GM18507 (cell line): Measurements from ENCODE around the gene GHR.

Experiments
- DNase-seq: peaks from one replicate; pipeline ENCODE4 v3.0.0; 2011; ENCODE audit warnings: low read depth; ENCODE audit not compliant: insufficient read length; ENCODE audit errors: extremely low spot score
- FAIRE-seq: peaks from 2 replicates; lab custom pipeline; 2011; peaks lifted over from hg19 to GRCh38; lab: Jason Lieb, UNC

GHR gene

DNA sequence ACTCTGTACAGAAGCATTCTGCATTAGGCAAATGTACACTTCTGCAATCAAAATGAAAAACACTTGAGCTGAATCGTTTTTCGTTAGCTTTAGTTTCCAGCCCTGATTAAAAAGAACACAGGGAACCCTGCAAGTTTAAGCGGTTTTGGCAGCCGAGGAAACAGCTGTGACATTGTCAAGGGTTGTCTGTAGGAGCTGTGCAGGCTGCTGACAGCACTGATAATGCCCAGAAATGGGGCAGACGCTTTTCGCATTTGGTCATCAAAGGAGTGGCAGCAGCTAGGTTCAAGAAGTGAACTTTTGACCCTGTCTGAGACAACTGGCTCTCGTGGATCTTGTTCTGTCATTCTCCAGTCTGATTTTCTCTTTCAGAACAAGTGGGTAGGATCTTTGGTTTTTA is 167.8 kb downstream of the GHR start:
- DNase-seq (no peak), FAIRE-seq (no peak)

DNA sequence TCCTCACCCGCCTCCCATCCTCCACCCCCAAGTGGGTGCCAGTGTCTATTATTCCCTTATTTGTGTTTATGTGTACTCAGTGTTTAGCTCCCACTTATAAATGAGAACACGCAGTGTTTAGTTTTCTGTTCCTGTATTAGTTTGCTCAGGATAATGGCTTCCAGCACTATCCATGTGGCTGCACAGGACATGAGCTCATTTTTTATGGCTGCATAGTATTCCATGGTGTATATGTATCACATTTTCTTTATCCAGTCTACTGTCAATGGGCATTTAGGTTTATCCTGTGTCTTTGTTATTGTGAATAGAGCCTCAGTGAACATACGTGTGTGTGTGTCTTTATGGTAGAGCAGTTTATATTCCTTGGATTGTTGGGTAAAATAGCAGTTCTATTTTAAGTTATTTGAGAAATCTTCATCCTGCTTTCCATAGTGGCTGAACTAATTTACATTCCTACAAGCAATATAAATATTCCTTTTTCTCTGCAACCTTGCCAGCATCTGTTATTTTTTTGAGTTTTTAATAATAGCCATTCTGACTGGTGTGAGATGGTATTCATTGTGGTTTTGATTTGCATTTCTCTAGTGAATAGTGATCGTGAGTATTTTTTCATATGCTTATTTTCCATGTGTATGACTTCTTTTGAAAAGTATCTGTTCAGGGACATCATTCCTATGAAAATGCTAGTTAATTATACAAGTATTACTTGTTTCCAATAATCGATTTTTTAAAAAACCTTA is 169.3 kb downstream of the GHR start:
- DNase-seq (no peak), FAIRE-seq (no peak)

DNA sequence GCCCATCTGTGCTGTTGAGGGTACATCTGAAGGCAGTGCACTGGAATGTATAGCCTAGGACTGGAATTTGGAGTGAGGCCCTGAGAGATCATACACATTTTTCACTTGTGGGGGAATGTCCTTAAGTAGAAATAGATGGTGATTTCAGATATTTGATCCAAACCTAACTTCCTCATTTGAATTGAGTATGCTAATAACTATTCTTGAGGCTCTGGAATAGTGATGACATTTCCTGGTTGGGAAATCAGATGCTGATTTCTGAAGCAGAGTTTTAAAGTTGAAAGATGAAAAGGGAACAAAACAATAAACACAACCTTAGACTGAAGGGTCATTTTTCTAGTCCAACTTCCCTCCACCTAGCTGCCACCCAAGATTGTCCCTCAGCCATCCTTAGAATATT is 170.4 kb downstream of the GHR start:
- no peak for FAIRE-seq

DNA sequence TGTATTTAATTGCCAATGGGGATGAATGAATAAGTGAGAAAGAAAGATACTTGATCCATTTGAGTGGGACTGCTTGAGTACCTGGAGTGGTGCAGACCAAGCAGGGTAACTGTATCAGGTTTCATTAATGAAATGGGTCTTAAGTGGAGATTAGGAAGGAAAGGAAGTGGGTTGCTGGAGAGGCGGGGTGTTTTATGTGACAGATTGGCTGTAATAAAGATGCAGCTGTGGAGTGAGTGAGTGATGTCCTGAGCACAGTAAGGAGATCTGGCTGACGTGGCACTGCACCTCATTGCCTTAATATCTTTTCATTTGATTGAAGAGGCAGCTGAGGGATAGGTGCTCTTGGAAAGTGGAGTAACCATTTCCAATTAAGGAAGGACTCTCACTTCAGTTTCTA is 172.4 kb downstream of the GHR start:
- FAIRE-seq = no peak
- DNase-seq = no peak

More for the DNA sequence above, 170.4 kb downstream of the GHR start:
- no peak for DNase-seq

DNA sequence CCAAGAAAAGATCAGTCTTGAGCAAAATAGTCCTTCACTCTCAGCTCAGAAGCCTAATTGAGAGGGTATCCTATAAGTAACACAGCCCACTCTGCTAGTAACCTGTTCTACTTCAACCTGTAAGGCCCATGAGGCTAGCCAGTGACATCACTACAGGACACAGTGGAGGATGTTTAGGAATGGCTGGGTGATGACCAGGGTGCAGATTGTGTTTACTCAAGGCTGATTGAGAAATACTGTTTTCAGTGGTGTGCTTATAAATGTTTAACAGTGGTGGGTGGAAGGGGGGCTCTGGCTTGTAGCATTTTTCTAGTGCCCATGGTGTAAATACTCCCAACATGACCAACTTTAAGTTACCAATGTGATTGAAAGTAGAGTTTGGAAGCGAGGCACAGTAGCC is 173.6 kb downstream of the GHR start:
- no peak for DNase-seq
- FAIRE-seq = no peak

DNA sequence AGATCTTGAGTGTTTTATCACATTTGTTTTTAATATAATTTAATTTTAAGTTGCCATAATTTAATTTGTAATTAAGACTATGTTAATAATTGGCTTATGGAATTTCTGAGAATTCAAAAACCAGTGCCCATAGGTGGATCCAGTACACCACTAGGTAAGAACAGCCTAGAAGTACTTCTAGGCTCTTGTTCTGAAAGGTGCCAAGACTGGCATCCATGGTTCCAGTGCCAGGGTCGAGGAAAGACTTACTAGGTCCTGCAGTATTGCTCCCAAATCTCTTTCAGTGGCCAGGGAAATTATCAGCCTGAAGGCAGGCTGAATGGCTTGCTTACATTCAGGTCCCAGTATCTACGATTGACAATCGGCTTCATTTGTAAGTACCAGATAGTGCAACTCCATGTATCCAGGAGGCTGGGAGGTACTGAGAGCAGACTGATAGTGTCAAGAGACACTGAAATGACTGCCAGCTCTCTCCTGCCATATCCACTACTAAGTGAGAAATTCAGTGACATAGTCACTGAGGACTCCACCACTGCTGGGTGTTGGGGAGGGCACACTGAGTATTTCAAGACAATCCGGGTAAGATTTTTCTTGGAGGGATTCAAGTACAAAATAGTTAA is 174.2 kb downstream of the GHR start:
- FAIRE-seq (no peak), DNase-seq (no peak)

DNA sequence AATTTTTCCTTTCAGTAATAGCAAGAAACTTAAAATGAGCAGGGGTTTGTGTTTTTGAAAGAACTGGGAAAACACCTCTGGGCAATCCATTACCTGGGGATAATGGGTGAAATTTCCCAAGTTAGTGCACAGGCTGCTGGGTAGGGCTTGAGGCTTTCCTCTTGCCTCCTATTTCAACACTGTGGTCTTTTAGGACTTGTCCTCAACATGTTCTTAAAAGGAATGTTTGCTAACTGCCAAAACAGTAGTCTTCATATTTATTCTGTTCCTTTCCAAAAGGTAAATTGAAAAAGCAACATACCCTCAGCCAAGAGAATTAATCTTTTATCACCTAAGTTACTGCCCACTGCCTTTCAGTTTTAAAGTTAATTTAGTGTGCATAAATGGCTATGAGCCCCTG is 175.1 kb downstream of the GHR start:
- no peak for FAIRE-seq

DNA sequence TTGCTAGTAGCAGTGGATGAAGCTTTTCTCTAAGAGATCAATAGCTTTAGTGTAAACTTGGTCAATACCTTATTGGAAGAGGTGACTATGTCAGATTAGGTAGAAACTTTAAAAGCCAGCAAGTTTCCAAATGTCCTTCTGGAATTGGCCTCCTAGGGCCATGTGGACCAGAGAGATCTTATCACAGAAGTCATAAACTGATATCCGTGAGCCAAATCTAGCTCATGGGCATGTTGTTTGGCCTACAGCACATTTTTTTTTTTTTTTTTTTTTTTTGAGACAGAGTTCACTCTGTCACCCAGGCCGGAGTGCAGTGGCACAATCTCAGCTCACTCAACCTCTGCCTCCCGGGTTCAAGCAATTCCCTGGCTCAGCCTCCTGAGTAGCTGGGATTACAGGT is 175.9 kb downstream of the GHR start:
- FAIRE-seq (no peak), DNase-seq (no peak)

More for the DNA sequence above, 175.1 kb downstream of the GHR start:
- no peak for DNase-seq

DNA sequence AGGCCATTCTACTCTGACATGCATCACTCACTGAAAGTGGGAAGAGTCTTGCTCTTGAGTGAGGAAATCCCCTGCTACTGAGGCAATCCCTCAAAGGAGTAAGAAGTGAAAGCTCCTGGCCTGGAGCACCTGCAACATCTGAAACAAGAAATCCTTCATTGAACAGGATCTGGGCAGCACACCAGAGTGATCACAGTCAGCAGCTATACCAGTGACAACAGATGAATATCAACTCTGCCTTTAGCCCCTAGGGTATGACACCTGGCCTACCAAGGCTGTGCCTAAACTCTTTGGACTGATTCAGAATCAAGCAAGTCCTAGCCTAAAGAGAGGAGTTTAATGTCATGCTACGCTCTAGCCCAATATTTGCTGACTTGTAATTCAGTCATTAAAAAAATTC is 177.2 kb downstream of the GHR start:
- FAIRE-seq (no peak), DNase-seq (no peak)

DNA sequence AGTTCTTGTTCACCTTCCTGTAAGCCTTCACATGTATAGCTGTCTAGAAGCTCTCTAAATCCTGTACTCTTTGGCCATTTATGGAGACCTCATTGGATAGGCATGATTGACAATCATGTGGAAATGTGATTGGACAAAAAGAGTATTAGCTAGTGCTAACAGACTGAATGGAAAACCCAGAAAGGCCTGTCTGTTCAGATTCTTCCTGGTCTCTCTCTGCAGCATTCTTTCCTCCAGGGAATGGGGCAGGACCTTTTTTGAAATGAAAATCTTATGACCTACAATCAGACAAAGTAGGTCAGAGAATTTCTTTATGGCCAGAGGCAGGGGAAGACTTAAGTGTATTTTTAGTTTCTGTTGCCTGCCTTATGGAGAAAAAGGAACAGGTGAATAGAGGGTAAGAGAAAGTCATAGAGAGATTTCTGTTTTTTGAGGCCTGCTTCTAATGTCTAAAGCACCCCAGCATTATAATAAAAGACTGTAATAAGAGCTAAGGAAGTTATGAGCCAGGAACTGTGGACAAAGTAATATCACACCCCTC is 181.0 kb downstream of the GHR start:
- DNase-seq (no peak), FAIRE-seq (no peak)

DNA sequence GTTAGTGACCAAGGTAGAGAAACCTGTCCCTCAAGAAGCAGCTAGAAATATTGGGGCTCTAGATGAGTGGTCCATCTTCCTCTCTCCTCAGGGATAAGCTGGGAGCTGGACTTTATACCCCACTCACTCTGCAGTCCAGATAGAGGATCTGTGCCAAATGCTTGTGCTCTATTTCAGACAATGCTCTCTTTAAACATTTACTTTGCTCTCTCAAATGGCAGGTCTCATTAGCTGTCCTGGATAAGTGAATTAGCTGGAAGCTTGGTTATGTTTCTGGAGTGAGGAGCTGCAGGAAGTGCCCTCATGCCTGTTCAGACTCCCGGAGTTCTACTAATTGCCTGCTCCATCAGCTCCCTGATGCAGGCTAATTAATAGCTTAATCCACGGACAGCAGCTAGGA is 182.3 kb downstream of the GHR start:
- FAIRE-seq (no peak), DNase-seq (no peak)

DNA sequence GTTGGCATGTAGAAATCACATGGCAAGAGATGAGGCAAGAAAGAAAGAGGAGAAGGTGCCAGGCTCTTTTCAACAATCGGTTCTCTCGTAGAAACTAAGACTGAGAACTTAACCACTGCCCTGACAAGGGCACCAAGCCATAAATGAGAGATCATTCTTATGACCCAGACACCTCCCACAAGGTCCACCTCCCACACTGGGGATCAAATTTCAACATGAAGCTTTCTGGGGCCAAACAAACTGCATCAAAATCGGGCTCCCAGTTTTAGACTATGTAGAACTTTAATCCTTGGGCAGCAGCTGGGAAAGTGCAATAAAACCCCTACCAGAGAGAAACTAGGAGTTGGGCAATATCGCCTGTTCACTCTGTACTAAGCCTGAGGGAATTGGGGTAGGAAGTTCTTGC is 183.2 kb downstream of the GHR start:
- FAIRE-seq (no peak), DNase-seq (no peak)

DNA sequence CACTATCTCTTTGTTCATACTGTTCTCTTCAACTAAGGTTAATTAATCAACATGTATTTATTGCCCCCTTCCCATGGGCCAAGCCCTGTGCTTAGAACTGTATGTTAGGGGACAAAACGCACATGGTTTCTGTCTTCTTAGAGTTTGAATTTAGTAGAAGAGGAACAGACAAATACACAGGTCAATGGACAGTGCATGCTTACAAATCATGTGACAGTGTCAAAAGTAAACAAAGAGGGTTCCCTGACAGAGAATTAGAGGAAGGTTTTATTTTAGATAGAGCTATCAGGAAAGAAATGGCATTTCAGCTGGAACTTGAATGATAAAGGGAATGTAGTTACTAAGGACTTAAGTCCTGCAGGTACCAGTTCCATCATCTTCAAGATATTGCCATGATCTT is 188.2 kb downstream of the GHR start:
- FAIRE-seq (no peak), DNase-seq (no peak)

DNA sequence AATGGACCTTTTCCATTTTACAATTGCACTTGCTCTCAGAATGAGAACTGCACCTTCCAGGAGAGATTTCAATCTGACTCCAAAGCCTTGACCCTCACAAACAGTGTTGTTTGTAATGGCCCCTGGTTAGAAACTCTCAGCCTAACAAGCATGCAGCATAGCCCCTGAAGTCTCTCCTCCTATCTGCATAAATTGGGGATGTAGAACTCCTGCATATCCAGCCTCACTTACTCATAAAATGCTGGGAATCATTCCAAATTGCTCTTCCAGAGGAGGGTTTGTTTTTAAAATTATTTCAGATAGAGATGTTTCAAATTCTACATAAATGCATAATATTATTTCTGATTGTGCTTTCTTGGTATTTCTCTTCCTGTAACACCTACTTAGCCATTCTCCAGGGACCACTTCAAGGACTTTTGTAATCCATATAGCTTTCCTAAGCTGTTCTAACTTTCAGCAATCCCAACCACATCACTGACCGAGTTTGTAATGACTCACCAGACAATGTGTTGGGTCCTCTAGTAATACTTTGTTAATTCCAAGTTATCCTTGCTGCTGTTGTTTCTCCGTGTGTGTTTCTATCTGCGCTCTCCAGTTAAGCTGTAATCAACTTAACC is 189.6 kb downstream of the GHR start:
- FAIRE-seq (no peak), DNase-seq (no peak)

DNA sequence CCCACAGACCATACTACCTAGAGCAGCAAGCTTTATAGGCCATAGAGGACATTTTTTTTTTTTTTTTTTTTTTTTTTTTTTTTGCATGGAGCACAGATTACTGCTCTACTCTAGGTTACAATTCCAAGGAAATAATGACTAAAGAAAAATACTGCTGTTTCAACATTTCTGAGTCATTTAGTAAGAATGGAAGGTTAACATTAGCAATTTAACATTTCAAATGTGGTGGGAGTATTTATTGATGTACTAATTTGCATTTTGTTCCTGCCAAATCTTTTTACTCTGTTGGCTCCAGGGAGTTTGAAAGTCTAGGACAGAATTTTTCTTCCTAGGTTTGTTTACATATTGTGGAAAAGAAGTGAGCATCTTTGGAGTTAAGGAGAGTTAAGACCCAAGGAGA is 191.3 kb downstream of the GHR start:
- FAIRE-seq (no peak), DNase-seq (no peak)

DNA sequence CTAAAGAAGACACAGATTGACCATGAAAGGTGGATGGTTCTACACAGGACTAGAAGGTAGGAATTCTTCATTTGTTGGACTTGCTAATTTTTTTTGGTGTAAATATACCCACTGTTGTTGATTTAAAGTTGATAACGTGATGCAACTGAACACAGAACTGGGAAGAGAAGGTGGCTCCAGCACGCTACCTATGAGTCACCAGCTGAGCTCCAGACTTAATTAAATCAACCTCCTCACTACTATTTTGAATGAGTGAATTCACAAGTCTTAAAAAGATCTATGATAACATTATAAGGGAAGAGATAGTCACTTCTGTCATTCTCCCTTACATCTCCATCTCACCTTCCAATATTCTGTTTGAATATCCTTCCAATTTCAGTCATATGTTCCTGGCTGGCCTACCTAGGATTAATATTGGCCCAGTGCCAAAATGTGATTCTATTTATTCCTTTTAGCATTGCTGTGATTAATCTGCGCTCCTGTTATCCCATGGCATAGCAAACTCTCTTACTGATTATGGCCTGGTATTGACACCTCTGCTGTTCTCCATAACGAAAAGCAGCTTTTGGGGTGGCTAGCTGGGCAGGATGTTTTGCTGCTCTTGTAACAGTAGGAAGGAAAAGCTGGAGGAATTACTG is 197.5 kb downstream of the GHR start:
- FAIRE-seq (no peak), DNase-seq (no peak)

DNA sequence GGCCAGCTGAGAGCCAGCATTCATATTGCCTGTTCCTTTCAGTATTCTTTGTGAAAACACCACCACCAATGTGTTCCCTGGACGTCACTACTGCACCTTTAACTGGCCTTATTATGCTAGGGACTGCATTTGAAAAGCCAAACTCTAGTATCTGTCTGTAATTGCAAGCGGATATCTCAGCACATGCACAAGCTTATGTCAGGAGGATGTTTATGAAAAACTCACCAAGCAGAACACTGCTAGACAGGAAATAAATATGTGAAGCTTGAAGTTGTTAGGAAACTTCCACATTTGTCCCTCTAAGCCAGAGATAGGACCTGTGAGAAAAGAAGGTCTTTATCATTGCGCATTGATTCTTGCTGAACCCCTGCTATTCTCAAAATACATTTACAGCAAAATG is 198.0 kb downstream of the GHR start:
- no peak for FAIRE-seq
- DNase-seq = no peak

DNA sequence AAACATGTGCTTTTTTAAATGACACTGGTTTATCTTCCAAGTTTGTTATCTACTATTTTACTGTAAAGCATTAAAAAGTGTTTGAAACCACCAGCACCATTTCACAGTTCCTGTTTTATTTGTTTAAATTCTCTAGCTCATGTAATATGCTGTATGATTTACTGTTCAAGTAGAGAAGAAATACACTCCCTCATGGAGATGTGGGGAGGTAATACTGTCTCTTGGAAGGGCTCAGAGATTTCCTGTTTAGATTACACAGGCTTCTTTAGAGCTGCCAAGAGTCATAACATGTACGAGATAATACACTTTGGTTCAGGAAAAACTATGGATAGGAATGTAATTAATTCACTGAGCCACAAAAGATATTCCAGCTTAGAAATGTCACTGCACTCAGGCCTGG is 198.4 kb downstream of the GHR start:
- DNase-seq (no peak), FAIRE-seq (no peak)

DNA sequence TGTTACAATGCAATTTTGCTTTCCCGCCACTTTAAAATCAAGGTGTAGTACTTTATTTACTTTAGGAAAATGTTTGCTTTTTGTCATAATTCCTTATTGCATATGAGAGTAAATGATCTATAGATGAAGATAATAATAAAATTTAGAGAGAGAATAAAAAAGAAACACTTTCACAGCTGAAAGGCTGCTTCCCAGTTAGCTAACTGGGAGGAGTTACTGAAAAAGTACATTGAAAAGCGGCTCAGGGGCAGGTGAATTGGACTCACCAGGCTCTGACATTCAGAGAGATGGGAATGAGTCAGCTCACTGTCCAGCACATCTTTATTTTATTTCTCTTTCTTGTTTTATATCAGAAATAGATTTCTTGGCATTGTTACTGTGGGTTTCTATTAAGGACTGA is 201.7 kb downstream of the GHR start:
- DNase-seq (no peak), FAIRE-seq (no peak)

DNA sequence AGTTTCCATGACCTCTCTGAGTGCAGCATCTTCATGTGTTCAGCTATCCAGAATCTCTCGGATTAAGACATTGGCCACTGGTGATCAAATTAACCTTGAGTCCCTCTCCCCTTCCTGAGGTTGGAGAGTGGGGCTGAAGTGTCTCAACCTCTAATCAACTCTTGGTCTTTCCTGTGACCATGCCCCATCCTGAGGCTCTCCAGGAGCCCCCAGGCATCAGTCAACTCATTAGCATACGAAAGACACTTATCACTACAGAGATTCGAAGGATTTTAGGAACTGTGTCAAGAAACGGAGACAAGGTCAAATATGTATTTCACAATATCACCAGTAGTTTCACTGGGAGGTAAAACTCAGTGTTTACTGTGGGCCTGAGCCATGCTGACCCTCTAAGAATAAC is 203.2 kb downstream of the GHR start:
- no peak for DNase-seq
- no peak for FAIRE-seq
